Stimulated activated CD4-positive, alpha-beta T cell treated with anti-CD3 and anti-CD28 coated beads, TNF-alpha, amount 100 ng/mL, for 24 hours (primary cell): ENCODE data around the gene TTLL8.

Experiments
- DNase-seq, 3 experiments: peaks; one replicate each; pipeline ENCODE4 v3.0.0-alpha.2; 2020; ENCODE audit warnings: low read depth in 3 of 3

The TTLL8 gene

GRCh38 chr22:50062509-50063135, 4.5 kb upstream of the TTLL8 start:
- no peak for DNase-seq

DNA sequence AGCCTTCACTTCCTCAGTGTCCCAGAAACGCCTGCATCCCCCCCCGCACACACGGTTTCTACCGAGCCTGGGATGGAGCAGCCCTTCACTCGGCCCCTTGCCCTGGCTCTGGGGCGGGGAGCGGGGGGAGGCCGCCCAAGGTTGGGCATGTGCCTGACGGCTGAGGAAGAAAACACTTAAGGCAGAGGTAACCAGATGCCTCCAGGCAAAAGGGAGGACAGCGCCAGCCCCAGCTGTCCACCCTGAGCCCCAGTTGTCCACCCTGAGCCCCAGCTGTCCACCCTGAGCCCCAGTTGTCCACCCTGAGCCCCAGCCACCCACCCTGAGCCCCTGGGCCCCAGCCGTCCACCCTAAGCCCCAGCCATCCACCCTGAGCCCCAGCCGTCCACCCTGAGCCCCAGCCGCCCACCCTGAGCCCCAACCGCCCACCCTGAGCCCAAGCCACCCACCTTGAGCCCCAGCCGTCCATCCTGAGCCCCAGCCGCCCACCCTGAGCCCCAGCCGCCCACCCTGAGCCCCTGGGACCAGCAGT, 3.8 kb upstream of the TTLL8 start:
- no peak for DNase-seq

DNA sequence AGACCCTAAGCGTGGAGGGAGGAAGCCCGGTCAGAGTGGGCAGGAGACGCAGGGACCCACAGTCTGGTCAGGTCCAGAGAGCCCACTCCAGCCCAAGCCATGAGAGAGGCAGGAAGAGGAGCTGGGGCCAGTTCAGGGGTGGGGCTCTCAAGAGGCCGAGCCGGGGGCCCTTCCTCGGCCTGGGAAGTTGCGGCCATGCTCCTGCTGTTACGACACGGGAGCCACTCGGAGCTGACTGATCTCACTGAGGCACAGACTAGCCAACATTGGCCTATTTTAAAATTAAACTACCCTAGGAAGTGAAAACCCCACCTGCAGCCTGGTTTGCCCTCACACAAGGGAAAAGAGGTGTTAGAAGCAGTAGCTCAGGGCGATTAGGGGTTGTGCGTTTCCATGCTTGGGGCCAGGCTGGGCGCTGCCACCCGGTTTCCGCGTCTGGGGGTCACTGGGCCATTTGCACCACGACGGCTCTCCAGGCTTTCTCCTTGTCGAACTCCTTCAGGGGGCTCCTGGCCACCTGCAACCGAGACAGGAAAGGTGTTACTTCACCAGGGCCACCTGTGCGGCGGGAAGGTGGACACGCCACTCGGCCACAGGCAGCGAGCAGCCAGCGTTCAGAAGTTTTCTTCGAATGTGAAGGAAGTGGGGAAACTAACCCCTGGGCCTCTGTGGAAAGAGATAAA, 3.2 kb upstream of the TTLL8 start:
- no peak for DNase-seq

DNA sequence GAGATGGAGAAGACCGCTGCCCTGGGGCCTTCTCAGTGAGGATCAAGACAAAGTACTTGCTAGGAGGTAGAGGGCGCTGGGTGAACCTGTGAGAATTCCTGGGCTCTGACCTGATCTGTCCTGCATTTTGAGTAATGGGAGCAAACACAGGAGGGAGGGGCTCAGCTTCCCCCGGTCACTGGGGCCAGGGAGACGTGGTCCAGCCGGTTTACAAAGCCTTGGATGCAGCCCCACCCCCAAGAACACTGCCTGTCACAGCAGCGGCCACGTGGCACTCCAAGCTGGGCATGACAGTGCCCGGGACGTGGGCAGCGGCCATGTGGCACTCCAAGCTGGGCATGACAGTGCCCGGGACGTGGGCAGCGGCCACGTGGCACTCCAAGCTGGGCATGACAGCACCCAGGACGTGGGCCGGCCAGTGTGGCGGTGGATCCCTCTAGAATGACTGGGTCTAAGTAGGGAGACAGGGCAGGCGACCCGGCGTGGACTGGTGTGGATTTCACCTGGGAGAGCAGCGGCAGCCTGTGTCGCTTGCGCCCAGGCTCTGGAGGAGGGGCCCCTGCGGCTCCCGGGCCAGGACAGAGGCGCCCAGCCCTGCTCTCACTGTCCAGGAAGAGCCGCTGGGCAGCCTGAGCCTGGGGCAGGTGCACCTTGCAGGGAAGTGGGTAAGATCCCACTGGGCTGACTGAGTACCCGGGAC, 2.5 kb upstream of the TTLL8 start:
- DNase-seq = no peak

GRCh38 chr22:50059881-50060262, 1.8 kb upstream of the TTLL8 start:
- no peak for DNase-seq

GRCh38 chr22:50058906-50059880, 1.1 kb upstream of the TTLL8 start:
- DNase-seq = no peak

DNA sequence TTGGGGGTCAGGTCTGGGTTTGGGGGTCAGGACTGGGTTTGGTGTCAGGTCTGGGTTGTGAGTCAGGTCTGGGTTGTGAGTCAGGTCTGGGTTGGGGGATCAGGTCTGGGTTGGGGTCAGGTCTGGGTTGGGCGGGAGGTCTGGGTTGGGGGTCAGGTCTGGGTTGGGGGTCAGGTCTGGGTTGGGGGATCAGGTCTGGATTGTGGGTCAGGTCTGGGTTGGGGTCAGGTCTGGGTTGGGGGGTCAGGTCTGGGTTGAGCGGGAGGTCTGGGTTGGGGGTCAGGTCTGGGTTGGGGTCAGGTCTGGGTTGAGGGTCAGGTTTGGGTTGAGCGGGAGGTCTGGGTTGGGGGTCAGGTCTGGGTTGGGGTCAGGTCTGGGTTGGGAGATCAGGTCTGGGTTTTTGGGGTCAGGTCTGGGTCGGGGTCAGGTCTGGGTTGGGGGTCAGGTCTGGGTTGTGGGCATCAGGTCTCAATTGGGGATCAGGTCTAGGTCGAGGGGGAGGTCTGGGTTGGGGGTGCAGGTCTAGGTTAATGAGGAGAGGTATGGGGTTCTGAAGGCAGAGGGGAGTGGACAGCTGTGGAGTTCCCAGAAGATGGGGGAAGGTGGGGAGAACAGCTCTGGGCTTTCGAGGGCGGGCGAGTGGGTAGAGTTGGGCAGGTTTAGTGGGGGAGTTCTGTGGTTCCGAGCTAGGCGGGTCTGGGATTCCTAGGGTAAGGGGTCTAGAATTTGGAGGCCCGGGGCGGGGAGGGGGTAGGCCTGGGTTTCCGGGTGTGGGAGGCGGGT, 629 bp downstream of the TTLL8 start:
- DNase-seq = no peak

DNA sequence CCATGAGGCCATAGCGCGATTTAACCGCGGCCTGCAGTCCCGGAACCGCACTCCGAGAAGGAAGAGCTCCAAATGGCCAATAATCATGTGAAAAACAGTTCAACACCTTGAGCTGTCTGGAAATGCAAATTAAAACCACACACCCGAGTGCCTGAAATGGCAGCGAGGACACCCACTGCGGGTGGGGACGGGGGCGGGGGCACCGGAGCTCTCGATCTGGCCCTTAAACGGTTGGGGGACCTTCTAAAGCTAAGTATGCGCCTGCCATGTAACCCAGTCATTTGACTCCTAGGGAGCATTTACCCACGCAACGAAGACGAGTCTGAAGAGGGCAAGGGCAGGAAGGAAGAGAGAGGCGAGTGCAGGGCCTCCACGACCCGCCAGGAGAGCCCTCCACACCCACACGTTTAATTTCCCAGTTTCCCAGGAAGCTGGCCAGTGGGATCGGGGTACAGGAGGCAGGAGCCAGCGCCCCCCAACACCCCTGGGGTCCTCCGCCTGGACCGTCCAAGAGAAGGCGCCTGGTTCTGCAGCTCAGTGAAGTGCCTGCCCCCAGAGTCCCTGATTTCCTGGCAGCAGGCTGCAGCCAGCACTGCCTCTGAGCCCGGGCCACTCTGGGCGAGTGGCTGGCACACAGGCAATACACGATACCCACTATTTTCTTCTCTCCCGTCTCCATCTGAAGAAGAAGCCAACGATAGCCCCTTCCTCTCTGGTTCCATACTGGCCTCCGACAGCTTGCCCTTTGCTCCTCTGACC, 1.7 kb downstream of the TTLL8 start:
- no peak for DNase-seq

GRCh38 chr22:50053861-50054260, 4.2 kb downstream of the TTLL8 start:
- no peak for DNase-seq

DNA sequence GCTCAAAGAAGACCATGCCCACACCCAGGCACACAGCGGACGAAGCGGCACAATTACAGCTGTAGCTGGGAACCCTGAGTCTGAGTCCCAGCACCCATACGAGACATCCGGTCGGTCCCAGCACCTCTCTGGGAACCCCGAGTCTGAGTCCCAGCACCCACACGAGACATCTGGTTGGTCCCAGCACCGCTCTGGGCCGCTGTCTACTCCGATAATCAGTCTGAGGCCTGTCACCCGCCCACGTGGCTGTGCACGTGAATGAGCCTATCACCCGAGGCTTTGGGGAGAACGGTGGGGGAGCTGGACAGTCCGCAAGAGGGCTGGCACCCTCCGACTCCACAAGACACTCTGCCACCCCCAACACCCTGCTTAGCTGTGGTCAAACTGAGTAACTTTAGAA, 6.2 kb downstream of the TTLL8 start:
- no peak for DNase-seq

GRCh38 chr22:50049299-50050195, 8.6 kb downstream of the TTLL8 start:
- DNase-seq = no peak

- DNase-seq = no peak
Measured at GRCh38 chr22:50048836-50049235, 9.3 kb downstream of the TTLL8 start.

- no peak for DNase-seq
Measured at GRCh38 chr22:50048061-50048765, 9.9 kb downstream of the TTLL8 start.

GRCh38 chr22:50047346-50047745, 10.8 kb downstream of the TTLL8 start:
- no peak for DNase-seq

- DNase-seq = no peak
Measured at GRCh38 chr22:50046481-50047245, 11.4 kb downstream of the TTLL8 start.

- DNase-seq = no peak
Measured at GRCh38 chr22:50046019-50046415, 12.1 kb downstream of the TTLL8 start.

DNA sequence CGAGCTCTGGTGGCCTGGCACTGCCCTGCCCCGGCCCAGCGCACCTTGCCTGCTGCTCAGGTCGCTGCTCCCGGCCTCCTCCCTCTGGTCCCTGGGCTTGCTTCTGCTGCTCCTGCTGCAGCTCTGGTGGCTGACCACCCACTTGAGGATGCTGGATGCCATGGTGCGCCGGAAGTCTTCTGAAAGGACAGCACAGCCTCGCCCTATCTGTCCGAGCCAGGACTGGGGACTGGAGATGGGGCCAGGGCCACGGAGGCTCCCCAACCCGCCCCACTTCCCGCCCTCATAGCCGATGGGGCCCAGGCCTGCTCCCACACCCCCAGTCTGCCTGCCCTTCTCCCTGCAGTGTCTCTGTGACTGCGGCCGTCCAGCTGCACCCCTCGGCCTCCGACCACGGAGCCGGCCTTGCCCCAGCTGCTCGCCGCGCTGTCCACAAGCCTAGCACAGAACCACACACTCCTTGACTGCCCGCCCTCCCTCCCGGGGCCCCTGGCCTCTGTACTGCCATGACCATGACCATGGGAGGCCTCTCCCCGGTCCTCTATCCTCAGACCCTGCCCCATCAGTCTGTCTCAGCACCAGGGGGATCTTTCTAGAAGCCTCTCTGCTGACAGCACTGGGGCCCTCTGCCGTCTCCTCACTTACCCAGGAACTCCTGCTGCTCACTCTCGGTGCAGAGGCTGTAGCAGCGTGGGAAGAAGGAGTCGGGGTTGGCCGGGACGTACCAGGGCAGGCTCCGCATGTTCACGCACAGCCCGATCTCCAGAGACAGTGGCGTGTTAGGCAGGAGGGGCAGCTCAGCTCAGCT, 12.7 kb downstream of the TTLL8 start:
- no peak for DNase-seq
